Measurements from ENCODE around the gene ZNF581. TPM values are rescaled to one million over a fixed set of nuclear protein-coding genes. Genes with fewer than 3 reads are reported as not detected.

The ZNF581 gene
- total RNA-seq, 1 experiment from 2014 or later: 65.1 TPM

GRCh38 chr19:55649268-55650125 is 6.0 kb downstream of the ZNF581 start:
- TF ChIP-seq, protein P1, sequence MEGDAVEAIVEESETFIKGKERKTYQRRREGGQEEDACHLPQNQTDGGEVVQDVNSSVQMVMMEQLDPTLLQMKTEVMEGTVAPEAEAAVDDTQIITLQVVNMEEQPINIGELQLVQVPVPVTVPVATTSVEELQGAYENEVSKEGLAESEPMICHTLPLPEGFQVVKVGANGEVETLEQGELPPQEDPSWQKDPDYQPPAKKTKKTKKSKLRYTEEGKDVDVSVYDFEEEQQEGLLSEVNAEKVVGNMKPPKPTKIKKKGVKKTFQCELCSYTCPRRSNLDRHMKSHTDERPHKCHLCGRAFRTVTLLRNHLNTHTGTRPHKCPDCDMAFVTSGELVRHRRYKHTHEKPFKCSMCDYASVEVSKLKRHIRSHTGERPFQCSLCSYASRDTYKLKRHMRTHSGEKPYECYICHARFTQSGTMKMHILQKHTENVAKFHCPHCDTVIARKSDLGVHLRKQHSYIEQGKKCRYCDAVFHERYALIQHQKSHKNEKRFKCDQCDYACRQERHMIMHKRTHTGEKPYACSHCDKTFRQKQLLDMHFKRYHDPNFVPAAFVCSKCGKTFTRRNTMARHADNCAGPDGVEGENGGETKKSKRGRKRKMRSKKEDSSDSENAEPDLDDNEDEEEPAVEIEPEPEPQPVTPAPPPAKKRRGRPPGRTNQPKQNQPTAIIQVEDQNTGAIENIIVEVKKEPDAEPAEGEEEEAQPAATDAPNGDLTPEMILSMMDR (conservative IDR thresholded peaks at IDR 0.05): no peak
- Histone ChIP-seq H3K14ac (ENCODE audit: insufficient read depth, low read length) (no peak overlapping the region), H2AK5ac (ENCODE audit: insufficient read length, low read length) (no peak overlapping the region), H2BK12ac (ENCODE audit: insufficient read length, low read depth, low read length) (no peak overlapping the region), H2BK15ac (ENCODE audit: low read depth, low read length) (no peak overlapping the region), H3K79me2 (ENCODE audit: insufficient read depth, low read length) (peaks cover 1% of the 10 kb centered on the region; the same call in 1 of the 2 replicates), H3K56ac (ENCODE audit: insufficient read length, low read depth, low read length) (no peak overlapping the region), H4K8ac (replicated peaks; ENCODE audit: insufficient read length, low read depth, low read length) (no peak overlapping the region), H3K23ac (ENCODE audit: insufficient read length, low read depth, low read length) (no peak overlapping the region), H3K4me2 (ENCODE audit: insufficient read depth, insufficient read length, low read length) (no peak overlapping the region), H3K4me1 (ENCODE audit: insufficient read depth, low read length) (no peaks in the 10 kb centered on the region), H4K5ac (ENCODE audit: insufficient read length, low read depth, low read length) (no peak overlapping the region), H3K23me2 (ENCODE audit: insufficient read length, low read depth, low read length, poor library complexity, severe bottlenecking) (peaks cover 25% of the 10 kb centered on the region), H2BK20ac (ENCODE audit: low read depth, low read length, poor library complexity, severe bottlenecking) (no peak overlapping the region), H3K18ac (ENCODE audit: insufficient read length, low read depth, low read length) (no peak overlapping the region), H3K4ac (ENCODE audit: low read depth, low read length) (no peak overlapping the region), H3K9me3 (ENCODE audit: control insufficient read depth, low read depth, low read length) (no peaks in the 10 kb centered on the region), H3K27me3 (ENCODE audit: insufficient read depth, low read length) (no peaks in the 10 kb centered on the region), H3K79me1 (ENCODE audit: insufficient read depth, low read depth, low read length, poor library complexity, severe bottlenecking) (peaks cover 3% of the 10 kb centered on the region), H3T11ph (ENCODE audit: low read length) (no peak overlapping the region), H4K20me1 (ENCODE audit: control insufficient read depth, insufficient read depth, insufficient read length) (peaks cover 5% of the 10 kb centered on the region), H4K91ac (ENCODE audit: insufficient read length, low read depth, low read length) (no peak overlapping the region), H2AFZ (ENCODE audit: low read length) (no peak overlapping the region), H2BK5ac (ENCODE audit: insufficient read length, low read length) (no peak overlapping the region), H3K27ac (ENCODE audit: insufficient read length, low read depth, low read length) (no peak overlapping the region), H2BK120ac (ENCODE audit: low read depth, low read length, poor library complexity, severe bottlenecking) (no peak overlapping the region), H3K9ac (ENCODE audit: extremely low read depth, insufficient read length, low read length) (no peak overlapping the region)
- no peak for DNase-seq
- H3K9me3 Mint-ChIP-seq: peaks cover 0 to 3% of the 10 kb centered on the region in 2 experiments; a peak in 2 of 5 replicates
- H3K4me3 Mint-ChIP-seq: peak overlapping the region; percentile 72 to 83; a peak in 4 of 5 replicates
- no CpG with 5 or more reads among the region's 17 CpGs for WGBS (ENCODE audit: extremely low coverage, insufficient read length, low lambda C conversion rate)
- peaks cover 16 to 50% (median 41%) of the 10 kb centered on the region in 3 experiments for H3K36me3 Mint-ChIP-seq (ENCODE audit: insufficient read depth in 1 of 3, low read depth in 3 of 3)
- H3K27me3 Mint-ChIP-seq (ENCODE audit: low read depth): no peaks in the 10 kb centered on the region; the same call in 1 of the 2 replicates
- no peak overlapping the region; a peak in 1 of 7 replicates for H3K27ac Mint-ChIP-seq
- peaks cover 14 to 21% of the 10 kb centered on the region in 2 experiments for H3K4me1 Mint-ChIP-seq

Measured in H9 (cell line).